Measurements from ENCODE around the gene ADAMTS12.
"Not testable (repeated sequence)": the region's sequence is repeated elsewhere in the genome, so short reads cannot be mapped to it uniquely, and the experiment has no call there.

Gene ADAMTS12

DNA sequence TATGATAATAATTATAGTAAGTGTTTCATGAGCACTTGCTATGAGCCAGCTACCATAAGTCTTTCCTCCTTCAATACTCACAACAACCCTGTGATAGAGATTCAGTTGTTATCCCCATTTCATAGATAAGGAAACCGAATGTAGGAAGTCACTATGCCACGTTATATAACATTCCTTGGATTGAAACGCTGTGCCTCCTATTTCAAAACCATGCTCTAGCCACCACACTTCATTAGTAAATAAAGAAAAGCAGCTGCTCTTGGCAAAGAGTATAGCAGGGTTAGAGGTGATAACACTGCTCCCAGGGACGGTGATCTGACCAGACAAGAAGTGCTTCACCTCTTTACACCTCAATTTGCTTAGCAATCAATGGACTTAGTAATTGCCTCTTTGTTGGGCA lies 5.5 kb downstream of the ADAMTS12 start:
- Mint-ChIP-seq H3K27ac (no peak overlapping the region), H3K27me3 (peaks cover 3% of the 10 kb centered on the region), H3K9me3 (peaks cover 2% of the 10 kb centered on the region), H3K4me3 (no peak overlapping the region), H3K36me3 (no peaks in the 10 kb centered on the region), H3K4me1 (no peaks in the 10 kb centered on the region)
- no peak for ATAC-seq

DNA sequence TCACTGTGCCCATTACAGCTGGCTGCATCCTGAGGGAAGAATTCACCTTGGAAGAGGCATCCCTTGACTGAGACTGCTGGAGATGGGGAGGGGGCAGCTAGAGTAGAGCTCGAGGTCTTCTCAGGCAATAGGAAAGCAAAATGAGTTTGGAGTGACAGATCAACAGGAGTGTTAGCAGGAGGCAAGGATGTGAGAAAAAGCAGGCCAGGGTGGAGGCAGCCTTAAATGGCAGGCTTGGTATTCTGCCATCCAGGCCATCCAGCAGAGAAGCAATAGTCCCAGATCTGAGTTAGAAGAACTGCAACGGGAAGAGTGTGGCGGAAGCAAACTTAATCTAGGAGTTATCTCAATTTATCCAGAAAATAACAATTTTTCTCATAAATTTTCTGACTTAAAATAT lies 6.1 kb downstream of the ADAMTS12 start:
- Mint-ChIP-seq H3K9me3 (peaks cover 2% of the 10 kb centered on the region), H3K36me3 (no peaks in the 10 kb centered on the region), H3K27ac (no peak overlapping the region), H3K27me3 (no peaks in the 10 kb centered on the region), H3K4me3 (no peak overlapping the region), H3K4me1 (no peaks in the 10 kb centered on the region)
- no peak for ATAC-seq

DNA sequence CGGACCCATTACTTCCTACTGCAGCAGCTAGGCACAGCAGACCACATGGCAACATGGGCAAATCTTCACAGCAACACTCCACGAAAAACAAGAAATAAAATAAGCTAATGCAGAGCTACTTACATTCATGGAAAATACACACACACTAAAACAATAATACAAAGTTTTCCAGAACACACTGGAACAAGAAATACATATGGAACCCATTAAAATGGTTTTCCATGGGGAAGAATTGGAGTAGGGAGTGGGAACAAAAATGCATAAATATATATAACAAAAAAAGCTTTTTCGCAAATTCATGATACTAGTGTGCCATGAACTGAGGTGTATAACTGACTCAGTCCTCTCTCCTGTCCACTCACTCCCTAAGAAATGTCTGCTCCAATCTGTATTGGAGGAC lies 8.3 kb downstream of the ADAMTS12 start:
- Mint-ChIP-seq H3K27me3 (no peaks in the 10 kb centered on the region), H3K4me3 (no peak overlapping the region), H3K27ac (no peak overlapping the region), H3K9me3 (peaks cover 2% of the 10 kb centered on the region), H3K36me3 (no peaks in the 10 kb centered on the region), H3K4me1 (no peaks in the 10 kb centered on the region)
- no peak for ATAC-seq

DNA sequence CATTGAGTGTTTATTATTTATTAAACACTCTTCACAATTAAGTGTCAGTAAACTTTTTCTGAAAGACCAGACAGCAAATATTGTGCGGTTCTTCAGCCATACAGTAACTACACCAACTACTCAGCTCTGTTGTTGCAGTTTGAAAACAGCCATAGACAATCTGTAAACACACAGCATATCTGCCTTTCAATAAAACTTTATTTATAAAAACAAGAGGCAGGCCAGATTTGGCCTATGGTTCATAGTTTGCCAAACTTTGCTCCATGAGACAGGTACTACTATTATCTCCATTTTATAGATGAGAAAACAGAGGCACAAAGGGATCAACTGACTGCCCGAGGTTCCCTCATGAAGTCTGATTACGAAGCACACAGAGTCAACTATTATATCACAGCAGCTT lies 11.5 kb downstream of the ADAMTS12 start:
- H3K27ac Mint-ChIP-seq: no peak overlapping the region
- peaks cover 6% of the 10 kb centered on the region for H3K9me3 Mint-ChIP-seq
- H3K4me1 Mint-ChIP-seq: no peaks in the 10 kb centered on the region
- H3K4me3 Mint-ChIP-seq: no peak overlapping the region
- no peak for ATAC-seq
- H3K27me3 Mint-ChIP-seq: no peaks in the 10 kb centered on the region
- no peaks in the 10 kb centered on the region for H3K36me3 Mint-ChIP-seq

DNA sequence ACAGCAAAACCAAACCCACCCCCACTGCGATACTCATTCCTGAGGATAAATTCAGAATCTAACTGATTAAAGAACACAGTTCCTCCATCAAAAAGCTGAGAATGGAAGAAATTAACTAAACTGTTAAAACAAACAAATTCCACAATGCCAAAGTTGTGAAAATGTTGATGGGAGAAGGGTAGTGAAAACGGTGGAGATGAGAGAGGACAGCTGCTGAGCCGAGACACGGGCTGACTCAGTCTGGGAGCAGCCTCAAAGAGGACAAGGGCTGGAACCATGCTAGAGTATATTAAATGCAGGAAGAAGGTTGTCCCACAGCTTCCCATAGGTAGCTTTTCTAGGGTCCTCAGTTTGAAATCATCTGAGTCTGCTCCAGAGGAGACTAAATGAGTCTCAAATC lies 14.3 kb downstream of the ADAMTS12 start:
- Mint-ChIP-seq H3K9me3 (peaks cover 3% of the 10 kb centered on the region), H3K4me1 (no peaks in the 10 kb centered on the region), H3K27ac (no peak overlapping the region), H3K4me3 (no peak overlapping the region), H3K36me3 (no peaks in the 10 kb centered on the region), H3K27me3 (no peaks in the 10 kb centered on the region)
- no peak for ATAC-seq

DNA sequence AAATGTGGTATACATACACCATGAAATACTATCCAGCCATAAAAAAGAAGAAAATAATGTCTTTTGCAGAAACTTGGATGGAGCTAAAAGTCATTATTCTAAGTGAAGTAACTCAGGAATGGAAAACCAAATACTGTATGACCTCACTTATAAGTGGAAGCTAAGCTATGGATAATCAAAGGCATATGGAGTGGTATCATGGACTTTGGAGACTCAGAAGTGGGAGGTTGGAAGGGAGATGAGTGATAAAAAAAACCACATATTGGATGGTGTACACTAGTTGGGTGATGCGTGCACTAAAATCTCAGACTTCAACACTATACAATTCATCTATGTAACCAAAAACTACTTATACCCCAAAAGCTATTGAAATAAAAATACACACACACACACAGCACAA lies 24.5 kb downstream of the ADAMTS12 start:
- Mint-ChIP-seq H3K27ac (no peak overlapping the region), H3K9me3 (peaks cover 29% of the 10 kb centered on the region), H3K27me3 (peaks cover 1% of the 10 kb centered on the region), H3K4me1 (no peaks in the 10 kb centered on the region), H3K36me3 (peaks cover 6% of the 10 kb centered on the region), H3K4me3 (no peak overlapping the region)
- no peak for ATAC-seq

DNA sequence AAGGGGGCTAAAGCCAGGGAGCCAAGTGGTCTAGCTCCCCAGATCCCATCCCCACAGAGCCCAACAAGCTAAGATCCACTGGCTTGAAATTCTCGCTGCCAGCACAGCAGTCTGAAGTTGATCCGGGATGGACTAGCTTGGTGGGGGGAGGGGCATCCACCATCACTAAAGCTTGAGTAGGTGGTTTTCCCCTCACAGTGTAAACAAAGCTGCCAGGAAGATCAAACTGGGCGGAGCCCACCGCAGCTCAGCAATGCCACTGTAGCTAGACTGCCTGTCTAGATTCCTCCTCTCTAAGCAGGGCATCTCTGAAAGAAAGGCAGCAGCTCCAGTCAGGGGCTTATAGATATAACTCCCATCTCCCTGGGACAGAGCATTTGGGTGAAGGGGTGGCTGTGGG lies 32.6 kb downstream of the ADAMTS12 start:
- not testable (repeated sequence) for H3K27me3 Mint-ChIP-seq, H3K4me3 Mint-ChIP-seq, H3K27ac Mint-ChIP-seq, ATAC-seq, H3K4me1 Mint-ChIP-seq, H3K9me3 Mint-ChIP-seq, H3K36me3 Mint-ChIP-seq

DNA sequence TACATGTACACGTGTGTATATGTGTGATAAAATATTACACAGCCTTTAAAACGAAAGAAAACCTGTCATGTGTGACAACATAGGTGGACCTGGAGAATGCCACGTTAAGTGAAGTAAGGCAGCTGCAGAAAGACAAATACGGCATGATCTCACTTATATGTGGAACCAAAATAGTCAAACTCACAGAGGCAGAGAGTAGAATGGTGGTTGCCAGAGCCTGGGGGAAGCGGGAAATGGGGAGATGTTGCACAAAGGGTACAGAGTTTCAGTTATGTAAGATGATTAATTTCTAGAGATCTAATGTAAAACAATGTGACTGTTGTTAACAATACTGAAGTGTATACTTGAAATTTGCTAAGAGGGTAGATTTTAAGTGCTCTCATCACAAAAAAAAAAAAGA lies 34.8 kb downstream of the ADAMTS12 start:
- H3K36me3 Mint-ChIP-seq: no peaks in the 10 kb centered on the region
- no peak overlapping the region for H3K4me3 Mint-ChIP-seq
- H3K4me1 Mint-ChIP-seq: no peaks in the 10 kb centered on the region
- no peak for ATAC-seq
- H3K27me3 Mint-ChIP-seq: peaks cover 15% of the 10 kb centered on the region
- peaks cover 2% of the 10 kb centered on the region for H3K9me3 Mint-ChIP-seq
- no peak overlapping the region for H3K27ac Mint-ChIP-seq

- peaks cover 15% of the 10 kb centered on the region for H3K27me3 Mint-ChIP-seq
- no peaks in the 10 kb centered on the region for H3K9me3 Mint-ChIP-seq
- no peak overlapping the region for H3K27ac Mint-ChIP-seq
- H3K4me1 Mint-ChIP-seq: peaks cover 2% of the 10 kb centered on the region
- ATAC-seq: no peak
- H3K36me3 Mint-ChIP-seq: no peaks in the 10 kb centered on the region
- H3K4me3 Mint-ChIP-seq: no peak overlapping the region
These were observed 36.4 kb downstream of the ADAMTS12 start for GRCh38 chr5:33855396-33855795.

- no peak overlapping the region for H3K27ac Mint-ChIP-seq
- no peaks in the 10 kb centered on the region for H3K36me3 Mint-ChIP-seq
- H3K4me1 Mint-ChIP-seq: peaks cover 9% of the 10 kb centered on the region
- no peak for ATAC-seq
- no peak overlapping the region for H3K4me3 Mint-ChIP-seq
- peaks cover 15% of the 10 kb centered on the region for H3K27me3 Mint-ChIP-seq
- no peaks in the 10 kb centered on the region for H3K9me3 Mint-ChIP-seq
These were observed 37.0 kb downstream of the ADAMTS12 start for GRCh38 chr5:33854733-33855151.

GRCh38 chr5:33852837-33853236 lies 39.0 kb downstream of the ADAMTS12 start:
- no peak for ATAC-seq
- H3K4me3 Mint-ChIP-seq: no peak overlapping the region
- no peaks in the 10 kb centered on the region for H3K36me3 Mint-ChIP-seq
- no peaks in the 10 kb centered on the region for H3K9me3 Mint-ChIP-seq
- peaks cover 14% of the 10 kb centered on the region for H3K4me1 Mint-ChIP-seq
- peaks cover 15% of the 10 kb centered on the region for H3K27me3 Mint-ChIP-seq
- no peak overlapping the region for H3K27ac Mint-ChIP-seq

DNA sequence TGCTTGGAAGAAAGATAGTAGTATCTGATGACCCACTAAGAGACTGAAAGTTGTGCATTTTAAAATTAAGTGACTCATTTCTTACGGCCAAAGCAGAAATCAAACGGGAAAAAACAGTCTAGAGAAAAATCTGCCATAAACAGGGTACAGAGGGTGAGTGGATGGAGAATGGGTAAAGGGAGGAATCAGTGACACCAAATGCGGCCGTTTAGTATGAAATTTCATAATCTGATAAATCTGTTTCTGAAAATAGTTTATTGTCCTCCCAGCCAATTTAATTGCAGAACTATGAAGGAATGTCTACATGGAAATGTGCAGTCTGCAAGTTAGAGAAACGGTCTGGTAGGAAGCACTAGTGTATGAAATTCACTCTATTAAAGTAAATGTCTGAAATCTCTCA lies 39.5 kb downstream of the ADAMTS12 start:
- Mint-ChIP-seq H3K4me3 (no peak overlapping the region), H3K9me3 (no peaks in the 10 kb centered on the region), H3K4me1 (peaks cover 14% of the 10 kb centered on the region), H3K27ac (no peak overlapping the region), H3K27me3 (peaks cover 15% of the 10 kb centered on the region), H3K36me3 (no peaks in the 10 kb centered on the region)
- ATAC-seq: no peak

DNA sequence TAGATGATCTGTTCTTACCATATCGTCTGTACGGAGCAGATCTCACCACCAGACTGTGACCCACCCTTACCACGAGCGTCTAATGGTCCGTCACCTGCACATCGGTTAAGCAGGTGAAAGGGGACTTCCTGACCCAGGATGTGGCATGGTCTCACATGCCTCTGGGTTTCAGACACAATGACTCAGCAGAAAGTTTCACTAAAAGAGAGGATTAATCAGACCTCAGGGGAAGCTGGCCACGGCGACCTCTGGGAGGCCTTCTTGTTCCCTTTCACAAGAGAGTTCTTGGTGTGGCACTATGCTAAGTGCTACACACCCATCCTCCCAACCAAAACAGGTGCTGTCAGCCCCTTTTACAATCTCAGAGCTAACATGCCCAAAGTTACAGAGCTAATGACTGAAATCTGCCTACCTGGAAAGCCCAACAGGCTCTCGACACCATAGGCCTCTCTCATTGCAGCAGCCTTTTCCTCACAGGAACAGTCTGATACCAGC lies 41.6 kb downstream of the ADAMTS12 start:
- Mint-ChIP-seq H3K4me3 (no peak overlapping the region), H3K27ac (no peak overlapping the region), H3K9me3 (no peaks in the 10 kb centered on the region), H3K4me1 (peaks cover 14% of the 10 kb centered on the region), H3K27me3 (peaks cover 15% of the 10 kb centered on the region), H3K36me3 (no peaks in the 10 kb centered on the region)
- peak; percentile 82 for ATAC-seq

GRCh38 chr5:33848554-33848953 lies 43.2 kb downstream of the ADAMTS12 start:
- Mint-ChIP-seq H3K4me3 (no peak overlapping the region), H3K4me1 (peaks cover 14% of the 10 kb centered on the region), H3K27ac (no peak overlapping the region), H3K9me3 (peaks cover 2% of the 10 kb centered on the region), H3K27me3 (peaks cover 15% of the 10 kb centered on the region), H3K36me3 (no peaks in the 10 kb centered on the region)
- ATAC-seq: no peak

- H3K4me1 Mint-ChIP-seq: peaks cover 14% of the 10 kb centered on the region
- no peak overlapping the region for H3K27ac Mint-ChIP-seq
- peaks cover 4% of the 10 kb centered on the region for H3K27me3 Mint-ChIP-seq
- no peak for ATAC-seq
- no peaks in the 10 kb centered on the region for H3K36me3 Mint-ChIP-seq
- H3K4me3 Mint-ChIP-seq: no peak overlapping the region
- H3K9me3 Mint-ChIP-seq: peaks cover 2% of the 10 kb centered on the region
These were observed 44.9 kb downstream of the ADAMTS12 start for GRCh38 chr5:33846851-33847250.

DNA sequence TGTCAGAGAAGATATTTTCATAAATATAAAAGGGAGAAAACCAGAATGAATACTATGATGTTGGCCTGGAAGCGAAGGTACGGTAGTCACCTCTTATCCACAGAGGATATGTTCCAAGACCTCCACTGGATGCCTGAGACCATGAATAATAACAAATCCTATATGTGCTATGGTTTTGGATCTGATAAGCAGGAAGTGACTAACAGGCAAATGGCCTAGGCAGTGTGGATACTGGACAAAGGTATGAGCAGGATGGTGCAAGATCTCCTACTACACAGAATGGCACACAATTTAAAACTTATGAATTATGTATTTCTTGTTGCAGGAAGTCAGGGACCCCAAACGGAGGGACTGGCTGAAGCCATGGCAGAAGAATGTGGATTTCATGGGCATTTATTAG lies 48.2 kb downstream of the ADAMTS12 start:
- Mint-ChIP-seq H3K9me3 (peaks cover 2% of the 10 kb centered on the region), H3K4me1 (peaks cover 4% of the 10 kb centered on the region), H3K4me3 (no peak overlapping the region), H3K36me3 (no peaks in the 10 kb centered on the region), H3K27ac (no peak overlapping the region), H3K27me3 (no peaks in the 10 kb centered on the region)
- no peak for ATAC-seq

DNA sequence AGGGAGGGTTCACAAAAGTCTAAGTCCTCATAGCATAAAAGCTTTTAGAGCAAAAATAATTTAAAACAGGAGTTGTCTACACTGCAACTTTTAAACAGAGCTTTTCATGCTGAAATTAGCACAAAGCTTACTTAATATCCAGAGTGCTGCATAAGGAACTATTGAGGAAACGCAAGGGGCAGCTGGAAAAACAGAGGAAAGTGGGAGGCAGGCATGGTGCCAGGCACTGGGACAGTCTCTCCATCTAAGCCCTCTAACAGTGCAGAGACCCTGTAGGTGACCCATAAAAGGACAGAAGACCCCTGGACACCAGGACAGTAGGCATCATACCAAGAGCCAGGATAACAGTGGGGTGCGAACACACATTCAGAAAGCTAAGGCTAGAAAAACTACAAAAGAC lies 49.3 kb downstream of the ADAMTS12 start:
- H3K36me3 Mint-ChIP-seq: no peaks in the 10 kb centered on the region
- ATAC-seq: no peak
- no peaks in the 10 kb centered on the region for H3K4me1 Mint-ChIP-seq
- H3K9me3 Mint-ChIP-seq: peaks cover 2% of the 10 kb centered on the region
- no peaks in the 10 kb centered on the region for H3K27me3 Mint-ChIP-seq
- H3K27ac Mint-ChIP-seq: no peak overlapping the region
- no peak overlapping the region for H3K4me3 Mint-ChIP-seq

Measured in stimulated activated memory B cell treated with anti-CD40 and anti-IgM and Interleukin-4, amounts not matched to agents 10 μg/mL and 1 μg/mL and 100 μg/mL, for 72 hours (primary cell).